Peyer's patch (tissue), 4 donors: ENCODE results near the gene ZDHHC19. TPM values are rescaled to one million over a fixed set of nuclear protein-coding genes. Genes with fewer than 3 reads are reported as not detected.

ENCODE experiments used
- DNase-seq, 3 donors: peaks; one replicate each; pipeline ENCODE4 v3.0.0-alpha.2; 2017 to 2019
- H3K27ac ChIP-seq, 4 donors: fragments of 200-600 bp; sonication (generic); one replicate each; pipeline ENCODE4 v1.5.1; 2016 to 2019
- H3K27me3 ChIP-seq, 2 donors: fragments of 200-600 bp; sonication (generic); one replicate each; pipeline ENCODE4 v1.5.1; 2019
- H3K36me3 ChIP-seq, 3 donors: fragments of 200-600 bp; sonication (generic); one replicate each; pipeline ENCODE4 v1.5.1; 2016 to 2019
- H3K4me1 ChIP-seq, 4 donors: fragments of 200-600 bp; sonication (generic); one replicate each; pipeline ENCODE4 v1.5.1; 2016 to 2019
- H3K4me3 ChIP-seq, 4 donors: fragments of 200-600 bp; sonication (generic); 1 replicate in 3 of 4; 2 replicates in 1 of 4; pipeline ENCODE4 v1.5.1; 2016 to 2019; ENCODE audit warnings: mild to moderate bottlenecking in 1 of 4
- H3K9me3 ChIP-seq, 4 donors: fragments of 200-600 bp; sonication (generic); one replicate each; pipeline ENCODE4 v1.5.1; 2016 to 2019; ENCODE audit warnings: mild to moderate bottlenecking in 1 of 4
- POLR2A ChIP-seq, 2 donors: fragments of 450-650 bp; IDR thresholded peaks; one replicate each; pipeline ENCODE4 v1.5.1; 2017; ENCODE audit warnings: antibody characterized with exemption in 2 of 2, mild to moderate bottlenecking in 2 of 2, moderate library complexity in 2 of 2
- total RNA-seq, 4 donors: library from RNA; depleted of rRNA; stranded (reverse); fragments of >200 nt; gene quantifications; one replicate each; pipeline ENCODE4 v1.1.0, GENCODE V29; 2016
- TF ChIP-seq, protein P1 (sequence below), 6 experiments: fragments of 450-650 bp in 4 of 6; fragments of 200-600 bp in 2 of 6; sonication (generic) in 1 of 6; IDR thresholded peaks; one replicate each; pipeline ENCODE4 v1.5.1; 2017 to 2019; ENCODE audit warnings: antibody characterized with exemption in 6 of 6, mild to moderate bottlenecking in 3 of 6, moderate library complexity in 1 of 6

The ZDHHC19 gene
- total RNA-seq, 4 donors from 2014 or later = not detected

- Histone ChIP-seq H3K27ac (no peak overlapping the region), H3K9me3 (no peaks in the 10 kb centered on the region), H3K27me3 (no peaks in the 10 kb centered on the region), H3K4me3 (no peak overlapping the region), H3K36me3 (no peaks in the 10 kb centered on the region), H3K4me1 (peaks cover 0 to 4% (median 0%) of the 10 kb centered on the region in 4 donors)
- DNase-seq = peak in 1 of 3 donors; percentile 69
- TF ChIP-seq, protein P1, sequence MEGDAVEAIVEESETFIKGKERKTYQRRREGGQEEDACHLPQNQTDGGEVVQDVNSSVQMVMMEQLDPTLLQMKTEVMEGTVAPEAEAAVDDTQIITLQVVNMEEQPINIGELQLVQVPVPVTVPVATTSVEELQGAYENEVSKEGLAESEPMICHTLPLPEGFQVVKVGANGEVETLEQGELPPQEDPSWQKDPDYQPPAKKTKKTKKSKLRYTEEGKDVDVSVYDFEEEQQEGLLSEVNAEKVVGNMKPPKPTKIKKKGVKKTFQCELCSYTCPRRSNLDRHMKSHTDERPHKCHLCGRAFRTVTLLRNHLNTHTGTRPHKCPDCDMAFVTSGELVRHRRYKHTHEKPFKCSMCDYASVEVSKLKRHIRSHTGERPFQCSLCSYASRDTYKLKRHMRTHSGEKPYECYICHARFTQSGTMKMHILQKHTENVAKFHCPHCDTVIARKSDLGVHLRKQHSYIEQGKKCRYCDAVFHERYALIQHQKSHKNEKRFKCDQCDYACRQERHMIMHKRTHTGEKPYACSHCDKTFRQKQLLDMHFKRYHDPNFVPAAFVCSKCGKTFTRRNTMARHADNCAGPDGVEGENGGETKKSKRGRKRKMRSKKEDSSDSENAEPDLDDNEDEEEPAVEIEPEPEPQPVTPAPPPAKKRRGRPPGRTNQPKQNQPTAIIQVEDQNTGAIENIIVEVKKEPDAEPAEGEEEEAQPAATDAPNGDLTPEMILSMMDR (IDR thresholded peaks at IDR 0.05) = no peak
Observed at GRCh38 chr3:196202516-196202970, 8.7 kb downstream of the ZDHHC19 start.

GRCh38 chr3:196198771-196199753, 12.1 kb downstream of the ZDHHC19 start:
- no peak overlapping the region for H3K27ac ChIP-seq
- no peak for DNase-seq
- no peaks in the 10 kb centered on the region for H3K36me3 ChIP-seq
- no peaks in the 10 kb centered on the region for H3K9me3 ChIP-seq
- H3K4me3 ChIP-seq = no peak overlapping the region
- TF ChIP-seq, protein P1 (IDR thresholded peaks at IDR 0.05) = peak in 2 of 6 experiments; percentile 34 to 38
- TF ChIP-seq POLR2A (IDR thresholded peaks at IDR 0.05) = no peak
- H3K4me1 ChIP-seq = peaks cover 0 to 23% (median 8%) of the 10 kb centered on the region in 4 donors
- no peaks in the 10 kb centered on the region for H3K27me3 ChIP-seq

DNA sequence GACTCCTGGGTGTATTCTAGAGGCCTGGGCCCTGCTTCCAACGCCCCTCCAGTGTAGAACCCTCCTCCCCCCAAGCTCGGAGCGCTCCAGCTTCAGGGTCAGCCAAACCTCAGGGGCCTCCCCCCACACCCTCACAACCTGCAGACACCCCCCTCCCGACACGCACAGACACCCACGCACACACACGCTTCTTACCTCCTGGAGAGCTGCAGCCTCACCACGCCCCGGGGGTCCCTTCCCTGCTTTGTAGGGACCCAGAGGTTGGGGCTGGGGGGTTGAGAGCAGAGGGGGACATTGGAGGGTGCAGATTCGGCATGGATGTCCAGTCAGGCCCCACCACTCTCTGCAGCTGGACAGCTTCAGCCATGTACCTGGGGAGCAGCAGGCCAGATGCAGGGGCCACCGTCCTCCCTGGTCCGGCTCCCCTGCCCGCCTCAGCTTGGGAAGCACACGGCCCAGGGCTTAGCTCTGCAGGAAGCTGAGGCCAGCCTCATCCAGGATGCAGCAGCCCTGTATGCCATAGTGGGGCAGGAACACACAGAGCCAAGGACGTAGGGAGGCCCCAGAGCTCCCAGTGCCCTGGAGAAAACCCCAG, 13.0 kb downstream of the ZDHHC19 start:
- H3K27ac ChIP-seq = no peak overlapping the region
- H3K27me3 ChIP-seq = no peaks in the 10 kb centered on the region
- no peak for DNase-seq
- no peaks in the 10 kb centered on the region for H3K36me3 ChIP-seq
- no peaks in the 10 kb centered on the region for H3K9me3 ChIP-seq
- TF ChIP-seq POLR2A (IDR thresholded peaks at IDR 0.05) = no peak
- TF ChIP-seq, protein P1 (IDR thresholded peaks at IDR 0.05) = no peak
- H3K4me3 ChIP-seq = no peak overlapping the region
- peaks cover under 1 to 31% (median 8%) of the 10 kb centered on the region in 4 donors for H3K4me1 ChIP-seq

- Histone ChIP-seq H3K27me3 (no peaks in the 10 kb centered on the region), H3K36me3 (no peaks in the 10 kb centered on the region), H3K4me3 (no peak overlapping the region), H3K27ac (no peak overlapping the region), H3K4me1 (peaks cover 7 to 38% (median 14%) of the 10 kb centered on the region in 4 donors), H3K9me3 (no peaks in the 10 kb centered on the region)
- no peak for DNase-seq
- no peak for TF ChIP-seq POLR2A (IDR thresholded peaks at IDR 0.05)
- TF ChIP-seq, protein P1 (IDR thresholded peaks at IDR 0.05) = no peak
Observed at GRCh38 chr3:196197524-196197923, 13.7 kb downstream of the ZDHHC19 start.

- TF ChIP-seq POLR2A (IDR thresholded peaks at IDR 0.05) = no peak
- TF ChIP-seq, protein P1 (IDR thresholded peaks at IDR 0.05) = no peak
- no peak overlapping the region for H3K27ac ChIP-seq
Observed at GRCh38 chr3:196195664-196196265, 15.4 kb downstream of the ZDHHC19 start.

More at GRCh38 chr3:196195664-196196265, 15.4 kb downstream of the ZDHHC19 start:
- Histone ChIP-seq H3K4me3 (no peak overlapping the region), H3K4me1 (peaks cover 15 to 46% (median 20%) of the 10 kb centered on the region in 4 donors), H3K36me3 (no peaks in the 10 kb centered on the region), H3K27me3 (no peaks in the 10 kb centered on the region), H3K9me3 (no peaks in the 10 kb centered on the region)
- DNase-seq = no peak
